ENCODE data around the gene ABCB9. TPM values are rescaled to one million over a fixed set of nuclear protein-coding genes. Genes with fewer than 3 reads are reported as not detected.

Gene ABCB9
- total RNA-seq, 1 donor from 2014 or later = 1.6 TPM

GRCh38 chr12:122902854-122903692, 63.2 kb downstream of the ABCB9 start:
- DNase-seq = no peak
- Histone ChIP-seq H3K27me3 (ENCODE audit: low read depth) (no peaks in the 10 kb centered on the region), H3K9me3 (replicated peaks) (no peaks in the 10 kb centered on the region), H3K36me3 (no peaks in the 10 kb centered on the region), H3K4me1 (peaks cover 19% of the 10 kb centered on the region), H3K27ac (replicated peaks) (no peak overlapping the region), H3K4me3 (no peak overlapping the region)
- intact Hi-C loops (cut with micrococcal nuclease) = no loop called here
- no peak for TF ChIP-seq CTCF (IDR thresholded peaks at IDR 0.05; ENCODE audit: borderline replicate concordance)

- H3K27ac ChIP-seq (replicated peaks) = no peak overlapping the region
- H3K36me3 ChIP-seq = no peaks in the 10 kb centered on the region
- H3K4me3 ChIP-seq = no peak overlapping the region
- intact Hi-C loops (cut with micrococcal nuclease) = no loop called here
- H3K4me1 ChIP-seq = peaks cover 33% of the 10 kb centered on the region
- no peak for DNase-seq
- no peak for TF ChIP-seq CTCF (IDR thresholded peaks at IDR 0.05; ENCODE audit: borderline replicate concordance)
- H3K9me3 ChIP-seq (replicated peaks) = peaks cover 4% of the 10 kb centered on the region
- no peaks in the 10 kb centered on the region for H3K27me3 ChIP-seq (ENCODE audit: low read depth)
These were observed 66.4 kb downstream of the ABCB9 start for GRCh38 chr12:122899887-122900286.

DNA sequence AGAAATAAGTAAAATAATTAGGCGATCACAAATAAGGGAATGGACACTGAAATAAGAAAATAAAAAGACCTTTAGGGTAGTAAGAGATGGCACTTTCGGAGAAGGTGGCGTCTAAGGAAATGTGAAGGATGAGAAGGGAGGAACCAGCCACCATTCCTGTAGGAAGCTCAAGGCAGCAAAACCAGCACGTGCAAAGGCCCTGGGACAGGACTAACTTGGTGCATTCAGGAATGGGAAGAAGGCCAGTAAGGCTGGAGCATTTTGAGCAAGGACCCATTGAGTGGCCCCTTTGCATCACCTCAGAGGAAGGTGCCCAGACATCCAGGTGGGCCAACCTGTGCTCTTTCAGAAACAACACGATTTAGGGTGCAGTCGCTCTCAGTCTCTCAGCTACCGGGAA, 69.6 kb downstream of the ABCB9 start:
- Histone ChIP-seq H3K4me1 (peaks cover 52% of the 10 kb centered on the region), H3K27me3 (ENCODE audit: low read depth) (no peaks in the 10 kb centered on the region), H3K9me3 (replicated peaks) (peaks cover 4% of the 10 kb centered on the region), H3K36me3 (no peaks in the 10 kb centered on the region), H3K4me3 (no peak overlapping the region), H3K27ac (replicated peaks) (peak overlapping the region; percentile 93)
- TF ChIP-seq CTCF (IDR thresholded peaks at IDR 0.05; ENCODE audit: borderline replicate concordance) = no peak
- intact Hi-C loops (cut with micrococcal nuclease) = no loop called here
- DNase-seq = no peak

- Histone ChIP-seq H3K4me1 (peaks cover 53% of the 10 kb centered on the region), H3K27ac (replicated peaks) (peak within 1 kb of the TSS; percentile 93), H3K4me3 (peak within 1 kb of the TSS; percentile 78), H3K36me3 (no peaks in the 10 kb centered on the region), H3K9me3 (replicated peaks) (peaks cover 4% of the 10 kb centered on the region), H3K27me3 (ENCODE audit: low read depth) (no peaks in the 10 kb centered on the region)
- DNase-seq = peak; percentile 83
- peak; percentile 20 for TF ChIP-seq CTCF (IDR thresholded peaks at IDR 0.05; ENCODE audit: borderline replicate concordance)
- intact Hi-C loops (cut with micrococcal nuclease) = no loop called here
These were observed 70.3 kb downstream of the ABCB9 start, which contains the start of gene VPS37B for GRCh38 chr12:122895704-122896636. VPS37B (minus strand) TSS chr12:122896124; CDS start chr12:122896062, 62 bp downstream.

DNA sequence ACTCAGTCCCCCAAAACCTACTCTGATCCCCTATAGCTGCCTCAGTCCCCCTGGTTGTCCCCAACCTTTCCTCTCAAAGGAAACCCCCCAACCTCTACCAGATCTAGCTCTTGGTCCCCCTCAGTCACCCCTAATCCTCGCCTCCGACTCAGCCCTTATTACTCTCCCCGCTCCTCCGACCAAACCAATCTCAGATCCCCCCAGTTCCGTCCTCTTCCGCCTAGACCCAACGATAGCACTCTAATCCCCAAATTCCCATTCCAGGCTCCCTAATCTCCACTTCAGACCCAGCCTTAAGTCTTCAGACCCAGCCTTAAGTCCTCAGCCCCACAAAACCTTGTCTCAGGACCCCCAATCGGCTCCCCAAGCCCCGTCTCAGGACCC, 71.0 kb downstream of the ABCB9 start:
- intact Hi-C loops (cut with micrococcal nuclease) = no loop called here
- Histone ChIP-seq H3K4me1 (peaks cover 60% of the 10 kb centered on the region), H3K9me3 (replicated peaks) (peaks cover 4% of the 10 kb centered on the region), H3K4me3 (peak overlapping the region; percentile 78), H3K27me3 (ENCODE audit: low read depth) (no peaks in the 10 kb centered on the region), H3K27ac (replicated peaks) (peak overlapping the region; percentile 93), H3K36me3 (no peaks in the 10 kb centered on the region)
- no peak for DNase-seq
- TF ChIP-seq CTCF (IDR thresholded peaks at IDR 0.05; ENCODE audit: borderline replicate concordance) = no peak

Data from left ventricle myocardium inferior (tissue), 1 donor.